ENCODE measurements around the gene ANKRD13A.
A peak's percentile ranks its signal among the peaks of the same experiment; 100 is the strongest.

ANKRD13A gene

GRCh38 chr12:109966546-109966945, 32.7 kb upstream of the ANKRD13A start:
- TF ChIP-seq CTCF (conservative IDR thresholded peaks at IDR 0.05): no peak
- peak overlapping the region; percentile 96 for H3K27ac ChIP-seq

DNA sequence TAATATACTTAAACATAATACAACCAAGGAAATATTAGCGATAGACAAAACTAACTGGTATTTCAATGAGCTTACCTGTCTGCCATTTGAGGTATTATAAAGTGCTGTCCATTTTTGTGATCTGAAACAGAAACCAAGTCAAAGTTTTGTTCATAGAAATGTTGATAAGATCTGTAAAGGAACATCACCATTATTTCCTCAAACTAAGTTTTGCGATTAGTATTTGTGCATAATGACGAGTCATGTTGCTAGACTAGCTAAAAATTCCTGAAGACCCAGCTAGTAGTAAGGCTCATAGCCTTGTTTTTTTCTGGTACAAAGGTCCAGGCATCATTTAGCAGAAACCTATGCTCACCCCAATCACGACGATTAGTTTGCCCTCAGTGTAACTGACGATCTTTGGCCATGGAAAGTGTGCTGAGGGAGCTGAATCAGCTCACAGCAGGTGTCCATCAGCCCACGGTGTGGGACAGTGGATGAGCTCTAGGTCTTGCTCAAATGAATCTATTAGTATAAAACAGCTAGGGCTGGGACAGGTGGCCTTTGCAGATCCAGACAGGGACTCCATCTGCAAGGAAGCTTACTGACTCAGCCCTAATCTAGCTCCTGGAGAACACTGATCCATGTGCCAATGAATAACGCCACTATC, 31.7 kb upstream of the ANKRD13A start:
- no peak for TF ChIP-seq CTCF (conservative IDR thresholded peaks at IDR 0.05)
- H3K27ac ChIP-seq: peak overlapping the region; percentile 23; the same call in 1 of the 2 replicates

- peak overlapping the region; percentile 23; the same call in 1 of the 2 replicates for H3K27ac ChIP-seq
- no peak for TF ChIP-seq CTCF (conservative IDR thresholded peaks at IDR 0.05)
Measured at GRCh38 chr12:109968032-109968420, 31.2 kb upstream of the ANKRD13A start.

GRCh38 chr12:109968801-109969200, 30.4 kb upstream of the ANKRD13A start:
- TF ChIP-seq CTCF (conservative IDR thresholded peaks at IDR 0.05): no peak
- H3K27ac ChIP-seq: no peak overlapping the region; the same call in 1 of the 2 replicates

GRCh38 chr12:109972821-109973220, 26.4 kb upstream of the ANKRD13A start:
- no peak for TF ChIP-seq CTCF (conservative IDR thresholded peaks at IDR 0.05)
- peak overlapping the region; percentile 41 for H3K27ac ChIP-seq

- TF ChIP-seq CTCF (conservative IDR thresholded peaks at IDR 0.05): no peak
- H3K27ac ChIP-seq: no peak overlapping the region
Measured at GRCh38 chr12:109981311-109981710, 17.9 kb upstream of the ANKRD13A start.

GRCh38 chr12:109982210-109982609, 17.0 kb upstream of the ANKRD13A start:
- H3K27ac ChIP-seq: no peak overlapping the region
- TF ChIP-seq CTCF (conservative IDR thresholded peaks at IDR 0.05): no peak
